ENCODE results near the gene SPATA12.

SPATA12 gene, protein sequence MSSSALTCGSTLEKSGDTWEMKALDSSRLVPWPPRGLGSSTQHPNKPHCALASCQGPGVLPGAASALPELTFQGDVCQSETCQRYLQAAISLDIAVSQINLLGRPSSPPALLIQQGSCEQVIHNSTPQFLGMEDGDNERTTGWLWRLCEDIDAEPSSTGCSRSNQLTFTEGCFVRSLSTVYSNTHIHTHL
- 0 reads per million in 3 donors for total RNA-seq

DNA sequence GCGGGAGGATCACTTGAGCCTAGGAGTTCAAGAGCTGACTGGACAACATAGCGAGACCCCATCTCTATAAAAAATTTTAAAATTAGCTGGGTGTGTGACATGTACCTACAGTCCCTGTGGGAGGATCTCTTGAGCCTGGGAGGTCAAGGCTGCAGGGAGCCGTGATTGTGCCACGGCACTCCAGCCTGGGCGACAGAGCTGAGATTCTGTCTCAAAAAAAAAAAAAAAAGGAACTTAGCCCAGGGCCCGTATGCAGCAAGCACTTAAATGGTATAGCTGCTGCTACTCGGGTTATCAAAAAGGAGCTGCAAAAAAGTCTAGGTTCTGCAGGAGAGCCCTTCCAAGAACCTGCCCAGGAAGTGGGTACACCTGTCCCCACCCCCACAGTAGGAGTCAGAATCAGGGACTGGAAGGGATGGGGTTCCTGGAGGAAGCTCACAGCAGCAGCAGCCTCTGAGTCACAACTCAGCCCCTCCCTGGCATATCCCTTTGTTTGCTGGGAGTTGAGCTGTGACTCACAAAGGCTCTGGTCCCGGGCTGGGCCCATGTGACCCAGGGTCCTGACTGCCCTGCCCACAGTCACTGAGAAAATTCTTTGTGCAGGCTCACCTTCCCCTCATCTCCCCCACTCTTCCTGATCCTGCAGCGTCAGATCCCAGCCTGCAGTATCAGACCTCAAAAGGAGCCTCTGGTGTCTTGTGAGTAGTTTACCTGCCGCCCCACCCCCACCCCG is at the start of gene SPATA12:
Gene SPATA12 (plus strand): TSS at position 576 of the 733 bp plus-strand sequence. CDS start 13,031 bp downstream, outside the sequence.
- Histone ChIP-seq H3K4me1 (ENCODE audit: control insufficient read depth, insufficient read depth, low read length, poor library complexity, severe bottlenecking) (no peaks in the 10 kb centered on the region), H3K27me3 (replicated peaks; ENCODE audit: control insufficient read depth, insufficient read depth, low read length, poor library complexity, severe bottlenecking) (no peaks in the 10 kb centered on the region), H3K27ac (ENCODE audit: insufficient read depth, low read length, poor library complexity, severe bottlenecking) (no peak within 1 kb of the TSS), H3K36me3 (ENCODE audit: control insufficient read depth, insufficient read depth, low read length) (no peaks in the 10 kb centered on the region), H3K4me3 (ENCODE audit: insufficient read depth, low read depth, low read length, poor library complexity, severe bottlenecking) (no peak within 1 kb of the TSS), H3K9me3 (ENCODE audit: control insufficient read depth, low read length) (no peaks in the 10 kb centered on the region)
- DNase-seq: no peak

DNA sequence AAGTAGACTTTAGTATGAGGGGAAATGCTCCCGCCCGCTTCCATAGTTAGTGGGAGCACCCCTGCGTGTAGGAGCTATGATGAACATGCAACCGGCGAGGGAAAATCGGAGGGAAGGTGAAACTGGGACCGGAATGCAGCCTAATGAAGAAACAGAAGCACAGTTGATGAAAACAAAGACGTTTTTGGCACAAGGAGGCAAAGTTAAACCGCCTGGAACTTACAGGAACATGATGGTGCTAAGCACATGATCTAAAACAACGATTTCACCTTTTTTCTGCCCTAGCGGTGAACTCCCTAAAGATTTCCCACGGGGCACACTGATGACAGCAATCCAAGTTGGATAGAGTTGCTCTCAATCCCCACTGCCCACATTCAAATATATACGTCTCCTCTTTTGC is 49.4 kb upstream of the SPATA12 start:
- no peak overlapping the region for H3K4me3 ChIP-seq (ENCODE audit: insufficient read depth, low read depth, low read length, poor library complexity, severe bottlenecking)
- no peaks in the 10 kb centered on the region for H3K36me3 ChIP-seq (ENCODE audit: control insufficient read depth, insufficient read depth, low read length)
- H3K4me1 ChIP-seq (ENCODE audit: control insufficient read depth, insufficient read depth, low read length, poor library complexity, severe bottlenecking): no peaks in the 10 kb centered on the region
- no peaks in the 10 kb centered on the region for H3K9me3 ChIP-seq (ENCODE audit: control insufficient read depth, low read length)
- H3K27ac ChIP-seq (ENCODE audit: insufficient read depth, low read length, poor library complexity, severe bottlenecking): no peak overlapping the region
- H3K27me3 ChIP-seq (replicated peaks; ENCODE audit: control insufficient read depth, insufficient read depth, low read length, poor library complexity, severe bottlenecking): no peaks in the 10 kb centered on the region
- no peak for DNase-seq

GRCh38 chr3:57012847-57013246 is 47.6 kb upstream of the SPATA12 start:
- no peak for DNase-seq
- Histone ChIP-seq H3K4me3 (ENCODE audit: insufficient read depth, low read depth, low read length, poor library complexity, severe bottlenecking) (no peak overlapping the region), H3K27me3 (replicated peaks; ENCODE audit: control insufficient read depth, insufficient read depth, low read length, poor library complexity, severe bottlenecking) (no peaks in the 10 kb centered on the region), H3K27ac (ENCODE audit: insufficient read depth, low read length, poor library complexity, severe bottlenecking) (no peak overlapping the region), H3K36me3 (ENCODE audit: control insufficient read depth, insufficient read depth, low read length) (no peaks in the 10 kb centered on the region), H3K9me3 (ENCODE audit: control insufficient read depth, low read length) (no peaks in the 10 kb centered on the region), H3K4me1 (ENCODE audit: control insufficient read depth, insufficient read depth, low read length, poor library complexity, severe bottlenecking) (no peaks in the 10 kb centered on the region)

DNA sequence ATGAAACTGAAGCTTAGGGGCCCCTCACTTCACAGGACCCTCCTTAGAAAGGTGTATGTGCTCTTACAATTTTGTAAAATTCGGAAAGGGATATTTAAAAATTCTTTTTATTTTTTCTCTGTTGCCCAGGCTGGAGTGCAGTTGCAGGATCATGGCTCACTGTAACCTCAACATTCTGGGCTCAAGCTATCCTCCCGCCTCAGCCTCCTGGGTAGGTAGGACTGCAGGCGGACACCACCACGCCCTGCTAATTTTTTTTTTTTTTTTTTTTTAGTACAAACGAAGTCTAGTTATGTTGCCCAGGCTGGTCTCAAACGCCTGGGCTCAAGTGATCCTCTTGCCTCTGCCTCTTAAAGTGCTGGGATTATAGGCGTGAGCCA is 45.1 kb upstream of the SPATA12 start:
- Histone ChIP-seq H3K4me1 (ENCODE audit: control insufficient read depth, insufficient read depth, low read length, poor library complexity, severe bottlenecking) (no peaks in the 10 kb centered on the region), H3K27me3 (replicated peaks; ENCODE audit: control insufficient read depth, insufficient read depth, low read length, poor library complexity, severe bottlenecking) (no peaks in the 10 kb centered on the region), H3K27ac (ENCODE audit: insufficient read depth, low read length, poor library complexity, severe bottlenecking) (no peak overlapping the region), H3K9me3 (ENCODE audit: control insufficient read depth, low read length) (no peaks in the 10 kb centered on the region), H3K36me3 (ENCODE audit: control insufficient read depth, insufficient read depth, low read length) (no peaks in the 10 kb centered on the region), H3K4me3 (ENCODE audit: insufficient read depth, low read depth, low read length, poor library complexity, severe bottlenecking) (no peak overlapping the region)
- DNase-seq: no peak

DNA sequence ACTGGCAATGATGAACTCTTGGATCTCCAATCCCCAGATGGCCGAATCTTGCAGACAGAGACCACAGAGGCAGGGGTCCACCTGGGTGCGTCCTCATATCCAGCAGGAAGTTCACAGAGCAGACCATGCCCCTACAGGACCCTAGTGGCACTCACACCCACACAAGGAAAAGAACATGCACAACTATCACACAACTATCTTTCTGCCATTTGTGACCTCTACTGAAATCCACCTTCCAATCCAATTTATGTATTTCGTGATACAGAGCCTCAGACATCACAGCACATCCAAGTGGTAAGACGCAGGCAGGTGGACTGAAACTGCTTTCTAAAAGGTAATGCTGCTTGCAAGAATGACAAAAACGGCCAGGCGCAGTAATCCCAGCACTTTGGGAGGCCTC is 44.6 kb upstream of the SPATA12 start:
- no peak for DNase-seq
- Histone ChIP-seq H3K9me3 (ENCODE audit: control insufficient read depth, low read length) (no peaks in the 10 kb centered on the region), H3K4me1 (ENCODE audit: control insufficient read depth, insufficient read depth, low read length, poor library complexity, severe bottlenecking) (no peaks in the 10 kb centered on the region), H3K27me3 (replicated peaks; ENCODE audit: control insufficient read depth, insufficient read depth, low read length, poor library complexity, severe bottlenecking) (no peaks in the 10 kb centered on the region), H3K4me3 (ENCODE audit: insufficient read depth, low read depth, low read length, poor library complexity, severe bottlenecking) (no peak overlapping the region), H3K36me3 (ENCODE audit: control insufficient read depth, insufficient read depth, low read length) (no peaks in the 10 kb centered on the region), H3K27ac (ENCODE audit: insufficient read depth, low read length, poor library complexity, severe bottlenecking) (no peak overlapping the region)

DNA sequence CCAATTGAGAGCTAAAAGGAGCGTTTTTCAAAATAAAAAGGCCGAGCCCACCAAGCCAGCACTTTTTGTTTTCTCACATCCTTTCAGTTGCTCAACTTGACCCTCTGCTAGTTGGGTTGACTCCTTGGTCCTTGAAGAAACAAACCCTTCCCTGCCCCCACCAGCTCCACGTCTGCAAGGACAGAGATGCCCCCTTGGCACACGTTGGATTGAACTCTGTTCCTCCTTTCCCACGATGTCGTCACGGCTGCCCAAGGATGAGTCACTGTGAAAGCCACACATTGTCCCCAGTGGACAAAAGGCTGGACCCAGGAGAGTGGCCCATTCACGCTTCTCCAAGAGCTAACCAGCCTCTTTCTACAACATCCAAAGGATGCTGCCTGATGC is 43.0 kb upstream of the SPATA12 start:
- no peaks in the 10 kb centered on the region for H3K27me3 ChIP-seq (replicated peaks; ENCODE audit: control insufficient read depth, insufficient read depth, low read length, poor library complexity, severe bottlenecking)
- no peaks in the 10 kb centered on the region for H3K4me1 ChIP-seq (ENCODE audit: control insufficient read depth, insufficient read depth, low read length, poor library complexity, severe bottlenecking)
- no peak overlapping the region for H3K4me3 ChIP-seq (ENCODE audit: insufficient read depth, low read depth, low read length, poor library complexity, severe bottlenecking)
- H3K9me3 ChIP-seq (ENCODE audit: control insufficient read depth, low read length): no peaks in the 10 kb centered on the region
- no peak for DNase-seq
- H3K36me3 ChIP-seq (ENCODE audit: control insufficient read depth, insufficient read depth, low read length): no peaks in the 10 kb centered on the region
- H3K27ac ChIP-seq (ENCODE audit: insufficient read depth, low read length, poor library complexity, severe bottlenecking): no peak overlapping the region

DNA sequence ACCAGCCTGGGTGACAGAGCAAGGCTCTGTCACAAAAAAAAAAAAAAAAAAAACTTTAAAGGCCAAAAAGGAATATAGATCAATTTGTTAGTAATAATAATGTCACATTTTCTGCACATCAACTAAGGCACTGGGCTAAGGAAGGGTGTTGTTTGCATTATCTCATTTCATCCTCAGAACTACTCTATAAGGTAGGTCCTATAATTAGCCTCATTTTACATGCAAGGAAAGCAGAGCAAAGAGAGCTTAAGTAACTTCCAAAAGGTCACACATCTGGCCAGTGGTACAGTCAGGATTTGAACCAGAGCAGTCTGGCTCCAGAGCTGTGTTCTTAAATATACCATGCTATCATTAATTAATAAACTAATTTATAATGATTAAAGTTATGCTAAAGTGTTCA is 42.2 kb upstream of the SPATA12 start:
- Histone ChIP-seq H3K36me3 (ENCODE audit: control insufficient read depth, insufficient read depth, low read length) (no peaks in the 10 kb centered on the region), H3K9me3 (ENCODE audit: control insufficient read depth, low read length) (no peaks in the 10 kb centered on the region), H3K4me1 (ENCODE audit: control insufficient read depth, insufficient read depth, low read length, poor library complexity, severe bottlenecking) (no peaks in the 10 kb centered on the region), H3K27ac (ENCODE audit: insufficient read depth, low read length, poor library complexity, severe bottlenecking) (no peak overlapping the region), H3K27me3 (replicated peaks; ENCODE audit: control insufficient read depth, insufficient read depth, low read length, poor library complexity, severe bottlenecking) (no peaks in the 10 kb centered on the region), H3K4me3 (ENCODE audit: insufficient read depth, low read depth, low read length, poor library complexity, severe bottlenecking) (no peak overlapping the region)
- no peak for DNase-seq

DNA sequence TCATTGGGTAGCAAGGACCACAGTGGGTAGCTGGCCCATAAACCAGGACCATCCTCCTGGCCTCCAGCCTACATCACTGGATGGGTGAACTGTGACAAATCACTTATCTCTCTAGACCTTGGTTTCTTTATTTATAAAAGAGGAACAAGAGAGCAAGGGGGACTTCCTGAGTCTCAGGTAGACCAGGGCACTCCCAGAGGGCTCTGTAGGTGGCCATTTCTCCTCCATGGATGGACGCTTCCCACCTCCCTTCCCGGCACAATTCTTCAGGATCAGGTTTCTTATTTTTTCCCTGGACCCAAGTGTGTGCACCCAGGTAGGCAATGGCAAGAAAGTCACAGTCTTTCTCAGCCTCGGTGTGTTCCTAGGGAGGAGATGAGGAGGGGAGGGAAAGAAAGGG is 41.4 kb upstream of the SPATA12 start:
- Histone ChIP-seq H3K27me3 (replicated peaks; ENCODE audit: control insufficient read depth, insufficient read depth, low read length, poor library complexity, severe bottlenecking) (no peaks in the 10 kb centered on the region), H3K9me3 (ENCODE audit: control insufficient read depth, low read length) (no peaks in the 10 kb centered on the region), H3K36me3 (ENCODE audit: control insufficient read depth, insufficient read depth, low read length) (no peaks in the 10 kb centered on the region), H3K4me3 (ENCODE audit: insufficient read depth, low read depth, low read length, poor library complexity, severe bottlenecking) (no peak overlapping the region), H3K27ac (ENCODE audit: insufficient read depth, low read length, poor library complexity, severe bottlenecking) (no peak overlapping the region), H3K4me1 (ENCODE audit: control insufficient read depth, insufficient read depth, low read length, poor library complexity, severe bottlenecking) (no peaks in the 10 kb centered on the region)
- DNase-seq: no peak

DNA sequence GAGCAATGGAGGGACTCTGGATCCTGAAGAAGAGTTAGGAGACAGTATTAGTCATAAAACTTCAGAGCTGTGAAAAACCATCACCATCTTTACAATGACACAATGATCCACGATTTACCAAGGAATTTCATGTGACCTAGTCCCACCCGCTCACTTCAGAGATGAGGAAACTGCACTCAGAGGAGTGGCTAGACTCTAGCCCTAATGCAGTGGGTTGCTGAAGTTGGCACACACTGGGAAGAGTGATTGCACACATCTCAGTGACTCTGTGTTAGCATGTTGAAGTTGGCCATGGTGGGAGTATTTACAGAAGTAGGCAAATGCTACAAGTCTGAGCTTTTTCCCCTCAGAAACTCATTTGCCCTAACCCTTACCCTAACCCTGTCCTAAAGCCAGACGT is 35.2 kb upstream of the SPATA12 start:
- DNase-seq: no peak
- H3K4me1 ChIP-seq (ENCODE audit: control insufficient read depth, insufficient read depth, low read length, poor library complexity, severe bottlenecking): no peaks in the 10 kb centered on the region
- no peak overlapping the region for H3K27ac ChIP-seq (ENCODE audit: insufficient read depth, low read length, poor library complexity, severe bottlenecking)
- no peaks in the 10 kb centered on the region for H3K9me3 ChIP-seq (ENCODE audit: control insufficient read depth, low read length)
- H3K4me3 ChIP-seq (ENCODE audit: insufficient read depth, low read depth, low read length, poor library complexity, severe bottlenecking): no peak overlapping the region
- no peaks in the 10 kb centered on the region for H3K27me3 ChIP-seq (replicated peaks; ENCODE audit: control insufficient read depth, insufficient read depth, low read length, poor library complexity, severe bottlenecking)
- no peaks in the 10 kb centered on the region for H3K36me3 ChIP-seq (ENCODE audit: control insufficient read depth, insufficient read depth, low read length)

GRCh38 chr3:57026944-57027343 is 33.5 kb upstream of the SPATA12 start:
- no peaks in the 10 kb centered on the region for H3K36me3 ChIP-seq (ENCODE audit: control insufficient read depth, insufficient read depth, low read length)
- no peak for DNase-seq
- no peaks in the 10 kb centered on the region for H3K4me1 ChIP-seq (ENCODE audit: control insufficient read depth, insufficient read depth, low read length, poor library complexity, severe bottlenecking)
- no peaks in the 10 kb centered on the region for H3K9me3 ChIP-seq (ENCODE audit: control insufficient read depth, low read length)
- no peak overlapping the region for H3K27ac ChIP-seq (ENCODE audit: insufficient read depth, low read length, poor library complexity, severe bottlenecking)
- no peaks in the 10 kb centered on the region for H3K27me3 ChIP-seq (replicated peaks; ENCODE audit: control insufficient read depth, insufficient read depth, low read length, poor library complexity, severe bottlenecking)
- H3K4me3 ChIP-seq (ENCODE audit: insufficient read depth, low read depth, low read length, poor library complexity, severe bottlenecking): no peak overlapping the region

Data from effector memory CD4-positive, alpha-beta T cell (primary cell).